Measurements from ENCODE around the gene SLC6A4.
"Not testable (repeated sequence)": the region's sequence is repeated elsewhere in the genome, so short reads cannot be mapped to it uniquely, and the experiment has no call there.

Gene SLC6A4

DNA sequence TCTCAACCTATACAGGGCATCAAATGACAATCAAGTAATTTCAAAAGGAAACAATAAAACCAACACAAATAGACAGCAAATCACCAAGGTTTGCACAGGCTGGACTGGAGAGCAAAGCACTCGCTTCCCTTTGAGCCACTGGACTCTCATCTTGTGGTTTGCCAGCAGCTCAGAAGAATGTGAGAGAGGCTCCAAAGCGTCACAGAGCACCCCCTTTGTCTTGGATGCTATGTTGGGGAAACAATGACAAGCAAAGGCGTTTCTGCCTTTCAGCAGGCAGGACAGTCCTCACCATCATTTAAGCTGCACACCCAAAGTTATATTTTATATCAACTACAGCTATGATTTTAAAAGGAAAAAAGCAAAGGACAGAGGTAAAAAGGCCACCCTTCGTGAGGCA, 13.2 kb downstream of the SLC6A4 start:
- FAIRE-seq: no peak
- DNase-seq (ENCODE audit: extremely low spot score, insufficient read length, low read depth): no peak

DNA sequence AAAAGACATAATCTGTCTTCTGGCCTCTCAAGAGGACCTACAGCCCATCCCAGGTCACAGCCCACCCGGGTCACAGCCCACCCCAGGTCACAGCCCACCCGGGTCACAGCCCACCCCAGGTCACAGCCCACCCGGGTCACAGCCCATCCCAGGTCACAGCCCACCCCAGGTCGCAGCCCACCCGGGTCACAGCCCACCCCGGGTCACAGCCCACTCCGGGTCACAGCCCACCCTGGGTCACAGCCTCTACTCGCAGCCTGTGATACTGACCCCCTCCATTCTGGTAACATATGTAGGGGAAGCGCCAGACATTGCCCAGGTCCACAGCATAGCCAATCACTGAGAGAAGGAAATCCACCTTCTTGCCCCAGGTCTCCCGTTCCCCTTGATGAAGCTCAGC, 14.2 kb downstream of the SLC6A4 start:
- DNase-seq (ENCODE audit: extremely low spot score, insufficient read length, low read depth) (no peak), FAIRE-seq (no peak)

DNA sequence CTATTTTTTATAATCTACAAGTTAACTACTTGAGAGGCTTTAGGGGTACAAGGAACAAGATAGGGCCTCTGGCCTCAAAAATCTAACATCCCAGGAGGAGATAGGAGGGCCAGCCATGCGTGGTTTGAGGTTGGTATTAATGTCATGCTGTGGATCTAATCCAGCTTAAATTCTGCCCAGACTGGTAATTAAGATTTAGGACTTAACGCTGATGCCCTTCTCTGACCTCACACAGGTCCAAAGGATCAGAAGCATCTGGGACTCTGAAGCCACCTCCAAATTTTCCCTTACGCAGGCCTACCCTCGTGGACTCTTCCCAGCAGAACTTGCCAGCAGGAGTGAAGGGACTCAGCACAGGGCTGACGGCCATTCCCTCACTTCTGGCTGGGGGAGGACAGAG, 15.1 kb downstream of the SLC6A4 start:
- FAIRE-seq (no peak), DNase-seq (ENCODE audit: extremely low spot score, insufficient read length, low read depth) (no peak)

DNA sequence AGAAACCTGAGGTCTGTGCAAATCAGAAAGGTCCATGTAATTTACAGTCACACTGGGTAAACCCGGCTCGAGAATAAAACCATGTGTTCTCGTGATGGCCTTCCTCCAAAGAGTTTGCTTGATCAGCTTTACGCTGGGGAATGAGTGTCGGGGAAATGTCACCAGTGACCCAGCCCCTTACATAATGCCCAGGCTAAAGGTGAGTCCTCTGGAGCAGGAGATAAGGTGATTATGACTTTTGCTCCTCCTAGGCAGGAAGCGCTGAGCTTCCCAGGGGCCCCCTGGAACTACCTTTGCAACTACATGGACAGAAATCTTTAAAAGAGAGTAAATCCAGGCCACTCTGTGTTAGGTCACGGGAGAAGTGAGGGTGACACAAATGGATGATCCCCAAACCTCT, 15.7 kb downstream of the SLC6A4 start:
- no peak for DNase-seq (ENCODE audit: extremely low spot score, insufficient read length, low read depth)
- FAIRE-seq: no peak

DNA sequence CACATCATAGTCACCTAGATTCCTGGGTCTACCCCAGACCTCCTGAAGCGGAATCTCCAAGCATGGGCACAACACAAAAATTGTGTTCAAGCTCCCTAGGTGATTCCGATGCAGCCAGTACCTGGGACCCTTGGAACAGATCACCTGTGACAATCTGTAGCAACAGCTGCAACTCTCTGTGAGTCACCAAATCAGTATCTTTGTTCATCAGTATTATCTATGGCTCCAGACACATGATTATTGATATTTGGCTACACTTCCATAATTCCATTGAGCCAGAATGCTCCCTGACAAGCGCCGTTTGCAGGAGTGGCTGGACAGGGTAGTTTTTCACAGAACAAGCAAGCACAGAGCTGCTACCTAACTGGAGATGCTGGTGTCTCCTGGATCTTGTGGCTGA, 16.2 kb downstream of the SLC6A4 start:
- FAIRE-seq (no peak), DNase-seq (ENCODE audit: extremely low spot score, insufficient read length, low read depth) (no peak)

DNA sequence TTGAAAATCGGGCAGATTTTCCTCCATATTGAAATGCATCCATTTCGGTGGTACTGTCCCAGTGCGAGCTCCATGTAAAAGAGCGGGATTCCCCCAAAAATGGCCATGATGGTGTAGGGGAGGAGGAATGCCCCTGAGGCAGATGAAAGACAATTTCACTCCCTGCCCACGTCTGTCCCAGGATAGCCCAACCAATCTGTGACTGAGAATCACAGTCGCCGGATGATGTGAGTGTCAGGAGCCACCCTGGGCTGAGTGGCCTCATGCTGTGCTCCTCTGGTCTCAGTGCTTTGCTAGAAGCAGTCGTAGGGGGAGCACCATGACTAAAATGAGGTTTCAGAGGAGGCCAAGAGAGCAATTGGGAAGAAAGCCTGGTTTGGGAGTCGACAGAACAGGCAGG, 16.7 kb downstream of the SLC6A4 start:
- DNase-seq (ENCODE audit: extremely low spot score, insufficient read length, low read depth) (no peak), FAIRE-seq (peak; percentile 21)

DNA sequence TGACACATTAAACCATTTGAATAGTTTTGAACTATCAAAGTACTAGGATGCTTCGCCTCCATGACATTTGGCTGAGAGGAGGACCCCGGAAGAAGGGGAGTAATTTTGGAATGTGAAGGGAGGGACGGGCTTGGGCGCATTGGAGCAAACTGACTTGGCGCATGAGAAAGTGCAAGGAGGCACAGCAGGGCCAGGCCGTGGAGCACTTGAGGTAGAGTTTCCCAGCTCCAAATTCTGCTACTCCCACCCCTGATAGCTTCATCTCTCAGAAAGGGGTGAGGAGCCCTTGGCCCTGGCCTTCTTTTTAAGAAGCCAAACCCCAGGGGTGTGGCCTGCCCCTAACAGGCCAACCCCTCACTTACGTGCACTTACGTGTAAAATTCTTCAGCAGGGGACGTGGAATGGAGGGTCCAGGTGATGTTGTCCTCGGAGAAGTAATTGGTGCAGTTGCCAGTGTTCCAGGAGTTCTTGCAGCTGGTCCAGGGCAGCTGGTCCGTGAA, 17.7 kb downstream of the SLC6A4 start:
- no peak for FAIRE-seq
- no peak for DNase-seq (ENCODE audit: extremely low spot score, insufficient read length, low read depth)

DNA sequence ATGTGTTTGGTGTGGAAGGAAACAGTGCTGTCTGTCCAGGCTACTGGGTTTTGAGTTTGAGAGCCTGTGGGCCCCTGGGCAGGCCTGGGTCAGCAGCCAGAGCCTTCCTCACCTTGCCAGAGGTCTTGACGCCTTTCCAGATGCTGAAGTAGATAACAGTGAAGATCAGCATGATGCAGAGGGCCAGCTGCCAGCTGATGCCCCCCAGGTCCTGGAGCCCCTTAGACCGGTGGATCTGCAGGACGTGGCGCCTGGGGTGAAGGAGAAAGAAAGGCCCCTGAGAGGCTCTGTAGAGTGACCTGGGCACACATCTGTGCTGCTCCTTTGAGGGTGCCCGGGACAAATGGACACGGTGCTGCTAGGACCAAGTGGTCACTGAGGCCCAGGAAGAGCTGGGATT, 18.4 kb downstream of the SLC6A4 start:
- DNase-seq (ENCODE audit: extremely low spot score, insufficient read length, low read depth): no peak
- no peak for FAIRE-seq

DNA sequence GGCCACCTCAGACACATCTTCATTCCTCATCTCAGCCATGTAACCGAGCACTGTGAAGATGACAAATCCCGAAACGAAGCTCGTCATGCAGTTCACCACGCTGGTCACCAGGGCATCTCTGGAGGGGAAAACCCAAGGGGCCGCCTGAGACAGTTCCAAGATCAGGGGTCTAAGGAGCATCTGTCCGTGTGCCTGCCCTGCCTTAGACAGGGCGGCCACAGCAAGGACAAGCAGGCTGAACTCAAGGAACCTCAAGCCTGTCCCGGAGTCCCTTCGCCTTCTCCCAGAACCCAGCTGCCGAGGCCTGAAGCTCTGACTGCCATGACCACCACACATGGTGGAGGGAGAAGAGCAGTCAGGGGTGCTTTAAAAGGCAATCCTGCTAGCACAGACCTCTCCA, 22.7 kb downstream of the SLC6A4 start:
- DNase-seq (ENCODE audit: extremely low spot score, insufficient read length, low read depth) (no peak), FAIRE-seq (peak; percentile 97)

DNA sequence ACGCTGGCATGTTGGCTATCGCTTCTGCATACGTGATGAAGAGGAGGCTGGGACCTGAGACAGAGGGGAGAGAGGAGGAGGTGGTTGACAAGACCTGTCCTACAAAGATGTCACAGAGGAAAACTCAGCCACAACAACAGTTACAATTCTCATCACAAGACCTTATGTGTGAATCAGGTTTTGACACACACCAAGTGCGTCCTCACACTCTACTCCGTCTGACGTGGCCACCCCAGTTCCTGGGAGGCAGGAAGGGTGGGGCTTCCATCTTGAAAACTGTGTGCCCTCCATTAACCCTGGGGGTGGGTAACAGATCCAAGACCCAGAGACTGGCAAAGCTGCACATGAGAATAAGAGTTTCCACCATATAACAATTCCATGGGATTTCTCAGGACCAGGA, 24.1 kb downstream of the SLC6A4 start:
- FAIRE-seq (peak; percentile 41), DNase-seq (ENCODE audit: extremely low spot score, insufficient read length, low read depth) (no peak)

DNA sequence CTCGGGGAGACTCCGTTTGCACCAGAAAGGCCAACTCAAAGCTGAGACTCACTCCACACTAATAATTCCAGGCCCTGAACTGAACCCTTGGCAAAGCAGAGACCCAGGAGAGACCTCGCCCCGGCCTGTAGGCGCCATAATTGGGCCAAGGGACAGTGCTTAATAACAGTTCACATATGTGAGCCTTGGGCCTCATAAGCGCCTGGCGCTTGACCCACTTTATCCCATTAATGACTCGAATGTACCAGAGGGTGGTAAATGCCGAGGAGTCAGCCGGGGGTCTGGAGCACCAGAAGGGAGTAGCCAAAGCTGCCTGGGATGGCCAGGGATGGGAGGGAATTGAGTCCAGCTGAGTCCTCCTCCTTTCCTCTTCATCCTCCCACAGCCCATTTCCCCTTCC, 24.6 kb downstream of the SLC6A4 start:
- no peak for DNase-seq (ENCODE audit: extremely low spot score, insufficient read length, low read depth)
- no peak for FAIRE-seq

DNA sequence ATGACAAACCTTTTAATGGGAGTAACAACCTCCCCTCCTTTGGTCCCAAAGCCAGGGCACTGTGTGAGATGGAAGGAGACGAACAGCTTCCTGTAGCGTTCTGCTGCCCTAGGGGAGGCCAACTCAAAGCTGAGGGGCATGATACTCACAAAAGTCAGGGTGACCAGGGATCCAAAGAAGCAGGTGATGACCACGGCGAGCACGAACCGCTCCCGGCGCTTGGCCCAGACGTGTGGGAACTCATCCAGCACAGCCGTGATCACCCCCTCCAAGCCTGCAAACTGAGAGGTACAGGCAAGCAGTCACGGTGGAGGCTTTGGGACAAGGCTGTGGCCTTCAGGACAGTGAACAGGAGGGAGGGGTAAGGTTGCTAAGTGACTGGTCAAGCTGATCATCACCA, 25.1 kb downstream of the SLC6A4 start:
- no peak for DNase-seq (ENCODE audit: extremely low spot score, insufficient read length, low read depth)
- no peak for FAIRE-seq

DNA sequence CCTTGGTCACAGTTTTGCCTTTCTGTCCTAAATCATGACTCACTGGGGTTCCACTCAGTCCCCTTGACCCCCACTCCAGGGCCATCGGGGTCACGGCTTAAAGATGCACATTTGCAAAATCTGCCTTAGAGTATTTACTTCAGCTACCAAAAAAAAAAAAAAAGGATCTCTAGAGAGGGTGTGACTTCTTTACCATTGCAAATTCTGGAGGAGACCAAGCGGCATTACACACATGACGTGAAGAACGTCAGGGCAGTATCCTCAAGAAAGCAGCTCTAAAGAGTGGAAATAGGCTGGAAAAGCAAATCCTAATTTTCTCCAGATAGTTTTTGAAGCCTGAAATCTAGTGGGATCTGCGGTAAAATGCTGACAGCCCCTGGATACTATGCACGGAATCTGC, 25.6 kb downstream of the SLC6A4 start:
- no peak for DNase-seq (ENCODE audit: extremely low spot score, insufficient read length, low read depth)
- no peak for FAIRE-seq

DNA sequence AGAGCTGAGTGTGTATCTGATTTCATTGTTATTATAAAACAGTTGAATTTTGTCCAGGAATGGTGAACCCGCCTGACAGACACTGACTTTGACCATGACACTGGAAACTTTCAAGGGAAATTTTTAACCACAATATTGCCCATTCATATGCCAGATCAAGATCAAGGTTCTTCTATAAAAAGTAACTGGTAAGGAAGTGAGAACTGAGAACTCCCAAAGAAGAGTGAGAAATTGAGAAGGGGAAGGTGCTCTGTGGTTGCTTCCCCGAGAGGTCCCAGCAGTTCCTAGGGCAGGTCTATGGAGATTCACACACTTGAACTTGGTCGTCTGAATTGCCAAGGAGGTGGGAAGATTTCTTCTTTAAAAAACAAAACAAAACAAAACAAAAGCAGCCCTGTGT, 27.3 kb downstream of the SLC6A4 start:
- DNase-seq (ENCODE audit: extremely low spot score, insufficient read length, low read depth) (no peak), FAIRE-seq (peak; percentile 77)

DNA sequence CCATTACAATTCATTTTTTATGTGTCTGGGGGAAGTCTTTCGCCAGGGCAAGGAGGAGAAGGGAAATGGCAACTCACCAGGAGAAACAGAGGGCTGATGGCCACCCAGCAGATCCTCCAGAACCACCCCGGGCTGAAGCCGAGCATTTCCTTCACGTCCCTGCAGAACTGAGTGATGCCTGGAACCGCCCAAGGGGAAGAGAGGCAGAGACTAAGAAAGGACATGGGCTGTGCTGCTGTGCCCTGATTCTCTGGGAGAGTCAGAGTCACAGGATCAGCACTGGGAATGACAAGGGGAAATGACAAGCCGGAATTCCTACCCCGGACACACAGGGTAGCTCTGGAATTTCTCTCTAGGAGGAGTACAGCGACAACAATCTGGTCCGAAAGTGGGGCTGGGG, 27.8 kb downstream of the SLC6A4 start:
- DNase-seq (ENCODE audit: extremely low spot score, insufficient read length, low read depth) (no peak), FAIRE-seq (peak; percentile 50)

DNA sequence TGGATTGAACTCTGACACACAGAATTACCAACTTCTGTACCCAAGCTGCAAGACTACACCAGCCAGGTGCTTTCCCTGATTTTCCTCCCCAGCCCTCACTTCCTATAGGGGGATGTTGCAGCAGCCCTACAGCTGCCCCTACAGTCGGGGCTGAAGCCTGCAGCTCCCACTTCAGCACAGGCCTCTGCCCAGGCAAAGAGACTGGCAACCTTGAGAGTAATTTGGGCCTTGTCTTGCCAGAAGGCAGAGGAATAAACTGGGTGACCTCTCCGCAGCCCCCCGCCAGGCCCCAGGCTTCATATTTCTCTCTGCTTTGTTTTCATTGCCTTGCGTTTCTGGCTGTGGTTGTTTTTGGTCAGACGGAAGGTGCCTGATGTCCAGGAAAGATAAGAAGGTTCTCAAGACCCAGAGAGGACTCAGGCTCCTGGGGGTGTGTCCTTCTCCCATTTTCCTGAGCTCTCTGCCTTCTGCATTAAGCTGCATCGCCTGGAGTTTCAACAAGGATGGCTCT, 32.0 kb downstream of the SLC6A4 start:
- FAIRE-seq (no peak), DNase-seq (ENCODE audit: extremely low spot score, insufficient read length, low read depth) (no peak)

DNA sequence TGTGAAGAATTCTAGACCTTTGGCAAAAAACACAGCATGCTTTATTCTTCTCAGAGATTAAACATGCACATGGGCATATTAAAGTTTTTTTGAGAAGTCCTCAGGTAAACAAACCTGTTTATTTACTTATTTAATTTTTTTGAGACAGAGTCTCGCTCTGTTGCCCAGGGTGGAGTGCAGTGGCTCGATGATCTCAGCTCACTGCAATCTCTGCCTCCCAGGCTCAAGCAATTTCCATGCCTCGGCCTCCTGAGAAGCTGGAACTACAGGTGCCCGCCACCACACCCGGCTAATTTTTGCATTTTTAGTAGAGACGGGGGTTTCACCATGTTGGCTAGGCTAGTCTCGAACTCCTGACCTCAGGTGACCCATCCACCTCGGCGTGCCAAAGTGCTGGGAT, 34.8 kb downstream of the SLC6A4 start:
- FAIRE-seq; DNase-seq (ENCODE audit: extremely low spot score, insufficient read length, low read depth): not testable (repeated sequence)

DNA sequence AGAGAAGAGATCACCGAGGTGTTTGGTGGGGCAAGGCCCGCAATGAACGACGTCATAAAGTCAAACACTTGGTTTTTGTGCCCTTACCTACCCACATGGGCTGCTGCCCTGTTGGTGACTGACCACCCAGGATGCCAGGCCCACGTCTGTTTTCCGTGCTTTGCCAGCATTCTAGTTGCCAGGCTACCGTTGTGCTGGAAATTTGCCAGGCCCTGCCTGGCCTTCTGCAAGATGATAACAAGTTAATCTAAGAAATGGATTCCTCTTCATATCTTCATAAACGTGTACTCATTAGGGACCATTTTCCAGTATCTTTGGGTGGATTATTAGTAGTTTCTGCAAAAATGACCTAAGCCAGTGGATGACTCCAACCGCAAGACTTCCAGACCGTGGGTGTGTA, 35.4 kb downstream of the SLC6A4 start:
- FAIRE-seq: no peak

DNA sequence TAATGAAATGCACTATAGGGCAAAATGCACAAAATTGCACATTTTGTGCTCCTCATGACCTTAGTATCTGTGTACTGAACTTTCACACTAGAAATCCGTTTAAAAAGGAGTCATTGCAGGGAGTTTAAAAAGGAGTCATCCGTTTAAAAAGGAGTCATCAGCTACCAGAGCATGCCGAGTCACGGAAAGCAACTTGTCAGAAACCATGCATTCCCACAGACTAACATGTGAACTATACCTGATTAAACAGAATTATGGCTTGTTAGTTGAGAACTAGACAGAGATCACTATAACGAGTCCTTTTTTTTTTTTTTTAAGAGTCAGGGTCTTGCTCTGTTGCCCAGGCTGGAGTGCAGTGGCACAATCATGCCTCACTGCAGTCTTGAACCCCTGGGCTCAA, 35.9 kb downstream of the SLC6A4 start:
- DNase-seq (ENCODE audit: extremely low spot score, insufficient read length, low read depth): no peak
- FAIRE-seq: no peak

More for the DNA sequence above, 35.4 kb downstream of the SLC6A4 start:
- no peak for DNase-seq (ENCODE audit: extremely low spot score, insufficient read length, low read depth)

DNA sequence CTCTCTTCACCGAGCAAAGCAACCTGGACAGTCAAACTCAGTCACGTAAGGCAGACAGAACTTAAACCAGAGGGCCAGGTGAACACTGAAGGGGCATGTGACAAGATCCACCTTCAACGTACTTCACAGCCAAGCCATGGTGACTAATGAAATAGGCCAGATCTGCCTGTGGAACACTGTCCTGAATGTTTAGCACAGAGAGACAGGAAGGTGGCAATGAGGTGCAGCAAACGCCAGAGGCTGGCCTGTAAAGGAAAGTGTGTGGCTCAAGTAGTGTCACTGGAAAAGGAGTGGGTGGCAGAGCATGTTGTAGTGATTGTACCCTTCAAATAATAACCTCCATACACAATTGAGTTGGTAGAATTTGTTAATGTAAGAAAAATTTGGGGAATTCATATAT, 38.1 kb downstream of the SLC6A4 start:
- no peak for DNase-seq (ENCODE audit: extremely low spot score, insufficient read length, low read depth)
- no peak for FAIRE-seq

DNA sequence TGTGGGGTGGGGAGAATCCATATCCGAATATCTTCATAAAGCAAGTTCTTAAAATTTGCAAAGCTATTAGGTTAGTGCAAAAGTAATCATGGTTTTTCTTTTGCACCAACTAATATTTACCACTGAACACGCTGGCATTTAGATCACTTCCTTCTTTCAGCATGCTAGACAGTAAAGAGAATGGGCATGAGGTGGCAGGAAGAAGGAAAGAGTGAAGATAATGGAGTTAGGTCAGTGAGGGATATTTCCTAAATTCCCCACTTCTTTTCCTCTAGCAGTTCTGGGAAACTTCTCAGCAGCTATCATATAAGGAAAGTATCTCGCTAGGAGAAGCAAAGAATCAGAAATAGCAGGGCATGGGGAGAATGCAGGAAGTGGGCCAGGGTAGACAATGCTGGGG, 39.0 kb downstream of the SLC6A4 start:
- FAIRE-seq (no peak), DNase-seq (ENCODE audit: extremely low spot score, insufficient read length, low read depth) (no peak)

DNA sequence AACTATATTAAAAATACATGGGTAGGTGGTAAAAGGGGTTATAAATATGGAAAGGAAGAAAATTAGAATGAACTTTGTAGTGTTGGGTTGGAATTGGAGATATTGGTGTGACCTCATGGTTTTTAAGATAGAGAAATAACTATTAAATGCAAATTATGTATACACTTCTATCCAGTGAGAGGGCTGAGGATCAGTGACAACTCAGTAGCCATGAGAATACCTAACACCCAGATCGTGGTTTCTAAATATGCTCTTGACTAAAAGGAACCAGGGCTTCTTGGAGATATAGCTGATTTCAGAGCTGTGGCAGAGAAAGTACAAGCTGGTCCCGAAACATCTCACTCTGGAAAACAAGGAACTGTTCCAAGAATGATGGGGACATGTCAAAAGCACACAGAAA, 44.4 kb downstream of the SLC6A4 start:
- no peak for FAIRE-seq
- no peak for DNase-seq (ENCODE audit: extremely low spot score, insufficient read length, low read depth)

Measured in GM18507 (cell line).